DMS114 treated with DMSO at 0.1 percent for 48 hours (cell line): ENCODE data around the gene XDH.

Source experiments
- DNase-seq: peaks from one replicate; lab custom pipeline; 2025; ENCODE audit not compliant: unreplicated experiment; lab: John Stamatoyannopoulos, UW

The XDH gene

GRCh38 chr2:31414601-31415241 lies at the start of gene XDH:
Gene XDH (minus strand): TSS chr2:31414742. CDS start chr2:31414666, 76 bp downstream.
- DNase-seq: no peak

- no peak for DNase-seq
Observed at GRCh38 chr2:31457651-31458050, 43.1 kb upstream of the XDH start.

- no peak for DNase-seq
Observed at GRCh38 chr2:31446848-31447247, 32.3 kb upstream of the XDH start.

GRCh38 chr2:31442376-31442775 lies 27.8 kb upstream of the XDH start:
- DNase-seq: no peak

GRCh38 chr2:31440764-31441163 lies 26.2 kb upstream of the XDH start:
- no peak for DNase-seq

- DNase-seq: no peak
Observed at GRCh38 chr2:31434911-31435310, 20.4 kb upstream of the XDH start.

- no peak for DNase-seq
Observed at GRCh38 chr2:31433541-31433940, 19.0 kb upstream of the XDH start.

GRCh38 chr2:31430439-31431165 lies 16.1 kb upstream of the XDH start:
- DNase-seq: no peak

- DNase-seq: no peak
Observed at GRCh38 chr2:31429759-31430438, 15.4 kb upstream of the XDH start.

GRCh38 chr2:31429040-31429439 lies 14.5 kb upstream of the XDH start:
- no peak for DNase-seq

GRCh38 chr2:31428001-31428418 lies 13.5 kb upstream of the XDH start:
- DNase-seq: no peak

- no peak for DNase-seq
Observed at GRCh38 chr2:31426096-31426495, 11.6 kb upstream of the XDH start.

- DNase-seq: no peak
Observed at GRCh38 chr2:31421634-31422033, 7.1 kb upstream of the XDH start.

GRCh38 chr2:31420936-31421335 lies 6.4 kb upstream of the XDH start:
- no peak for DNase-seq

- DNase-seq: no peak
Observed at GRCh38 chr2:31419386-31419785, 4.8 kb upstream of the XDH start.

- no peak for DNase-seq
Observed at GRCh38 chr2:31415421-31415820, 879 bp upstream of the XDH start.

GRCh38 chr2:31413862-31414550 lies 536 bp downstream of the XDH start:
- peak; percentile 1 for DNase-seq

- DNase-seq: no peak
Observed at GRCh38 chr2:31413025-31413424, 1.5 kb downstream of the XDH start.

GRCh38 chr2:31411771-31412170 lies 2.8 kb downstream of the XDH start:
- no peak for DNase-seq

- DNase-seq: no peak
Observed at GRCh38 chr2:31406593-31407385, 7.8 kb downstream of the XDH start.

- no peak for DNase-seq
Observed at GRCh38 chr2:31404827-31405226, 9.7 kb downstream of the XDH start.
